HCT116 (cell line): Measurements from ENCODE around the gene TOR4A. TPM values are rescaled to one million over a fixed set of nuclear protein-coding genes. Genes with fewer than 3 reads are reported as not detected.
A peak's percentile ranks its signal among the peaks of the same experiment; 100 is the strongest.

ENCODE experiments used
- ATAC-seq: fragments of 200-7000 bp; cut with Tn5 transposase; 2 replicates; pipeline ENCODE4 v1.9.1; 2020; ENCODE audit warnings: mild to moderate bottlenecking, moderate library complexity
- BruUV-seq: library from RNA; stranded (reverse); fragments of 400-500 nt; replicated peaks from 2 replicates; lab custom pipeline; 2021; lab: Mats Ljungman, UMichigan
- CTCF ChIA-PET: fragments of 300-600 bp; sonication (Branson Sonifier 250); formaldehyde crosslinking; loops from one replicate; lab custom pipeline; 2021; ENCODE audit warnings: antibody characterized with exemption; lab: Charles Lee
- POLR2A ChIA-PET: fragments of 300-600, 350-600 bp; sonication (Branson Sonifier 250); formaldehyde crosslinking; loops from one replicate; lab custom pipeline; 2021; ENCODE audit warnings: antibody characterized with exemption; lab: Charles Lee
- RAD21 ChIA-PET, 2 experiments: fragments of 300-600 bp; sonication (Branson Sonifier 250); formaldehyde crosslinking; loops; one replicate each; lab custom pipeline; 2023; ENCODE audit warnings: low total read pairs in 2 of 2; ENCODE audit not compliant: uncharacterized antibody in 2 of 2, unreplicated experiment in 2 of 2, low non-redundant PET in 1 of 2; lab: Charles Lee
- DNase-seq: peaks from one replicate; pipeline ENCODE4 v3.0.0-alpha.2; 2010; ENCODE audit warnings: low read depth, low spot score
- H2AFZ ChIP-seq: fragments of 200-600 bp; shearing (Covaris generic), sonication (generic); 2 replicates; pipeline ENCODE4 v1.6.1; 2017; ENCODE audit warnings: low read depth, mixed run types, mixed read lengths, antibody characterized with exemption, low read length; ENCODE audit not compliant: poor library complexity, severe bottlenecking
- H3K27ac ChIP-seq: 2 replicates; pipeline ENCODE4 v1.5.1; 2012; ENCODE audit warnings: low read depth, low read length
- H3K27me3 ChIP-seq: fragments of 200-600 bp; sonication (generic); 2 replicates; pipeline ENCODE4 v1.6.1; 2016; ENCODE audit warnings: mixed run types, low read length, mixed read lengths; ENCODE audit not compliant: insufficient read depth
- H3K36me3 ChIP-seq, 2 experiments: fragments of 200-500 bp in 1 of 2; fragments of 200-600 bp in 1 of 2; sonication (Bioruptor generic) in 1 of 2; sonication (generic) in 1 of 2; 2 replicates each; pipeline versions ENCODE4 v1.5.1 to v1.6.1; 2014 to 2016; ENCODE audit warnings: low read length in 2 of 2, inconsistent platforms in 1 of 2, mixed read lengths in 1 of 2, mixed run types in 1 of 2; ENCODE audit not compliant: insufficient read depth in 2 of 2, control insufficient read depth in 1 of 2
- H3K4me1 ChIP-seq, 2 experiments: fragments of 200-600 bp in 1 of 2; sonication (generic) in 1 of 2; 2 replicates each; pipeline versions ENCODE4 v1.5.1 to v1.6.1; 2012 to 2017; ENCODE audit warnings: low read length in 2 of 2, inconsistent platforms in 1 of 2, mild to moderate bottlenecking in 1 of 2, mixed read lengths in 1 of 2, mixed run types in 1 of 2, moderate library complexity in 1 of 2; ENCODE audit not compliant: insufficient read depth in 2 of 2, control insufficient read depth in 1 of 2
- H3K4me2 ChIP-seq: fragments of 200-600 bp; sonication (generic); 2 replicates; pipeline ENCODE4 v1.6.1; 2017; ENCODE audit warnings: mixed run types, low read length, mixed read lengths
- H3K4me3 ChIP-seq, 2 experiments: fragments of 200-600 bp in 1 of 2; sonication (generic) in 1 of 2; replicated peaks in 1 of 2; 2 replicates each; pipeline ENCODE4 v1.5.1; 2011 to 2016; ENCODE audit warnings: low read length in 2 of 2, control low read depth in 1 of 2, low read depth in 1 of 2, mild to moderate bottlenecking in 1 of 2, mixed read lengths in 1 of 2, mixed run types in 1 of 2
- H3K79me2 ChIP-seq: fragments of 200-600 bp; sonication (generic); 2 replicates; pipeline ENCODE4 v1.6.1; 2017; ENCODE audit warnings: mild to moderate bottlenecking, mixed run types, low read length, moderate library complexity, mixed read lengths; ENCODE audit not compliant: insufficient read depth
- H3K9ac ChIP-seq: fragments of 200-600 bp; sonication (generic); 2 replicates; pipeline ENCODE4 v1.6.1; 2016; ENCODE audit warnings: low read length, mixed read lengths
- H3K9me2 ChIP-seq: fragments of 200-600 bp; sonication (generic), shearing (Covaris generic); 2 replicates; pipeline ENCODE4 v1.6.1; 2017; ENCODE audit warnings: mixed run types, mild to moderate bottlenecking, moderate library complexity; ENCODE audit not compliant: insufficient read depth
- H3K9me3 ChIP-seq, 2 experiments: fragments of 200-500 bp in 1 of 2; fragments of 200-600 bp in 1 of 2; sonication (Bioruptor generic) in 1 of 2; sonication (generic) in 1 of 2; 2 replicates each; pipeline ENCODE4 v1.6.1; 2014 to 2017; ENCODE audit warnings: low read length in 2 of 2, mixed read lengths in 2 of 2, inconsistent platforms in 1 of 2, low read depth in 1 of 2, mild to moderate bottlenecking in 1 of 2, mixed run types in 1 of 2, moderate library complexity in 1 of 2; ENCODE audit not compliant: control insufficient read depth in 1 of 2, insufficient read depth in 1 of 2
- H4K20me1 ChIP-seq: fragments of 200-600 bp; sonication (generic), shearing (Covaris generic); 2 replicates; pipeline ENCODE4 v1.6.1; 2017; ENCODE audit warnings: mixed run types, mild to moderate bottlenecking, moderate library complexity; ENCODE audit not compliant: insufficient read depth
- CBX3 ChIP-seq: IDR thresholded peaks from 2 replicates; pipeline ENCODE4 v1.6.1; 2012; ENCODE audit warnings: low read depth
- EZH2phosphoT487 ChIP-seq: fragments of 200-600 bp; IDR thresholded peaks from 2 replicates; pipeline ENCODE4 v1.6.1; 2018; ENCODE audit warnings: antibody characterized with exemption, borderline replicate concordance
- JUND ChIP-seq: IDR thresholded peaks from 2 replicates; pipeline ENCODE4 v1.6.1; 2012
- YY1 ChIP-seq: IDR thresholded peaks from 2 replicates; pipeline ENCODE4 v1.6.1; 2011; ENCODE audit warnings: low read length, low read depth, moderate library complexity, mild to moderate bottlenecking; ENCODE audit not compliant: insufficient replicate concordance; ENCODE audit errors: extremely low read depth
- intact Hi-C: fragments of 100-400 bp; cut with micrococcal nuclease; formaldehyde crosslinking; loops from 2 replicates; pipeline ENCODE4 v1.10.0; 2022
- total RNA-seq: library from RNA; stranded (reverse); gene quantifications from one replicate; pipeline ENCODE4 v1.2.1, GENCODE V29; 2021; ENCODE audit not compliant: unreplicated experiment
- TF ChIP-seq, protein P1 (sequence below): IDR thresholded peaks from 2 replicates; pipeline ENCODE4 v1.6.1; 2012; ENCODE audit warnings: low read depth
- TF ChIP-seq, protein P2 (sequence below), 3 experiments: fragments of 200-600 bp in 1 of 3; sonication (generic) in 1 of 3; IDR thresholded peaks in 2 of 3; conservative IDR thresholded peaks in 1 of 3; 2 replicates each; pipeline ENCODE4 v1.5.1; 2012 to 2017; ENCODE audit warnings: low read depth in 2 of 3, low read length in 2 of 3, antibody characterized with exemption in 1 of 3, borderline replicate concordance in 1 of 3, control low read depth in 1 of 3, mild to moderate bottlenecking in 1 of 3, mixed read lengths in 1 of 3, mixed run types in 1 of 3, moderate library complexity in 1 of 3; ENCODE audit not compliant: insufficient read depth in 1 of 3

Gene TOR4A
- total RNA-seq, 1 experiment from 2014 or later = 34.0 TPM

DNA sequence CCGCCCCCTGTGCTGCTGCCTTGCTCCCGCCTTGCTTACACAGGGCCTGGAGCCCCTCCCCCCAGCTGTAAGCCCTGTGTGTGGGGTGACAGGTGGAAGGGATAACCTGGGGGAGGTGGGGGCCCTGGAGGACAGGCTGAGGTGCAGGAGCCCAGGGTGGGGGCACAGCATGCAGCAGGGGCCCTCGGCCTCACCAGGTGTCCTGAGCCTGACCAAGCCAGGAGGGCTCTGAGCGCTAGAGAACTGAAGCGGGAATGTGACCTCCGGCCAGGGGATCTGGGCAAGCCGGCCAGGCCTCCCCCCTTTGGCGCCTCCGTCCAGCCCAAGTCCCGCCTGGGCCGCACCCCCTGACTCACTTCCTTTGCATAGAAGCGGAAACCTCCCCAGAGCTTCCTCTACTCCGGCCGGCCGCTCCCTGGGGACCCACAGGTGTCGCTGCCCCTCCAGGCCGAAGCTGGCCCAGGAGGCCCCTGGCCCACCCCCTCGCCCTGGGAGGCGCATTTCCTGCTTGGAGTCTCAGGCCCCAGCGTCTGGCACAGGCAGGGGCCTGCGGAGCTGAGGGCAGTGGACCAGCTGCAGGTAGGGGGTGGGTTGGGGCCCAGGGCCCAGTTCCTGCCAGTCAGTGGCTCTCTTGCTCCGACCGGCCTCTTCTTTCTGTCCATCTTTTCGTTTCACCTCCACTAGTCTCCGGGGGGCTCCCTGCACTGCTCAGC, at the start of gene TOR4A (continued):
- TF ChIP-seq, protein P1, sequence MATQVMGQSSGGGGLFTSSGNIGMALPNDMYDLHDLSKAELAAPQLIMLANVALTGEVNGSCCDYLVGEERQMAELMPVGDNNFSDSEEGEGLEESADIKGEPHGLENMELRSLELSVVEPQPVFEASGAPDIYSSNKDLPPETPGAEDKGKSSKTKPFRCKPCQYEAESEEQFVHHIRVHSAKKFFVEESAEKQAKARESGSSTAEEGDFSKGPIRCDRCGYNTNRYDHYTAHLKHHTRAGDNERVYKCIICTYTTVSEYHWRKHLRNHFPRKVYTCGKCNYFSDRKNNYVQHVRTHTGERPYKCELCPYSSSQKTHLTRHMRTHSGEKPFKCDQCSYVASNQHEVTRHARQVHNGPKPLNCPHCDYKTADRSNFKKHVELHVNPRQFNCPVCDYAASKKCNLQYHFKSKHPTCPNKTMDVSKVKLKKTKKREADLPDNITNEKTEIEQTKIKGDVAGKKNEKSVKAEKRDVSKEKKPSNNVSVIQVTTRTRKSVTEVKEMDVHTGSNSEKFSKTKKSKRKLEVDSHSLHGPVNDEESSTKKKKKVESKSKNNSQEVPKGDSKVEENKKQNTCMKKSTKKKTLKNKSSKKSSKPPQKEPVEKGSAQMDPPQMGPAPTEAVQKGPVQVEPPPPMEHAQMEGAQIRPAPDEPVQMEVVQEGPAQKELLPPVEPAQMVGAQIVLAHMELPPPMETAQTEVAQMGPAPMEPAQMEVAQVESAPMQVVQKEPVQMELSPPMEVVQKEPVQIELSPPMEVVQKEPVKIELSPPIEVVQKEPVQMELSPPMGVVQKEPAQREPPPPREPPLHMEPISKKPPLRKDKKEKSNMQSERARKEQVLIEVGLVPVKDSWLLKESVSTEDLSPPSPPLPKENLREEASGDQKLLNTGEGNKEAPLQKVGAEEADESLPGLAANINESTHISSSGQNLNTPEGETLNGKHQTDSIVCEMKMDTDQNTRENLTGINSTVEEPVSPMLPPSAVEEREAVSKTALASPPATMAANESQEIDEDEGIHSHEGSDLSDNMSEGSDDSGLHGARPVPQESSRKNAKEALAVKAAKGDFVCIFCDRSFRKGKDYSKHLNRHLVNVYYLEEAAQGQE = no peak
- peak; percentile 9 for TF ChIP-seq YY1
- TF ChIP-seq CBX3 = no peak
- TF ChIP-seq, all 23 proteins: peak for 5

DNA sequence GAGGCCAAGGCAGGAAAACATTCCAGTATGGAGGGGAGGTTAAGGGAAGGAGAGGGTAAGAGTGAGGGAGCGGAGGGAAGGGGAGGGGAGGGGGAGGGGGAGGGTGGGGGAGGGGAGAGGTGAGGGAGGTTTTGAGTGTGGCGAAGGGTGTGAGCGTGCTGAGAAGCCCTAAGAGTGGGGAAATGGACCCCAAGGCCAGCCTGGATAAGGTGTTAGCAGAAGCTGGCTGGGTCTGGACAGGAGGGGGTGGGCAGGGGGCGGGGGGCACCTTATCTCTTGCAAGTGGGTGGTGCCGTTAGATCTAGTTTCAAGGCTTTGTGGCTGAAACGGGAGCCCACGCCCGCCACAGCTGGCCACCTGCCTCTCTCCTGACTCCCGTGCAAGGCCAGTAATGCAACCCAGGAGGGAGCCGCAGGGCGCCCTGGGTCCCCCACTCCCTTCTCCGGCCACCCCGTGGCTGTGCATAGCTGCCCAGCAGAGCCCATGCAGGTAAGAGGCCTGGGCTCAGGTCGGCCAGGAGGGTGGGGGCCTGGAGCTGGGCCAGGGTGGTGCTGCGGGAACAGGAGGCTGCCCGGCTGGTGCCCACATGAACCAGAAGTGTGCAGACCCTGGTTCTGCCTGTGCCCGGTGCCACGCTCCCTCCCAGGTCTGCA, 49.5 kb upstream of the TOR4A start:
- Histone ChIP-seq H3K36me3 (no peaks in the 10 kb centered on the region), H3K79me2 (no peaks in the 10 kb centered on the region), H4K20me1 (no peaks in the 10 kb centered on the region), H3K4me1 (peaks cover 44 to 61% of the 10 kb centered on the region in 2 experiments), H3K9me3 (no peaks in the 10 kb centered on the region), H2AFZ (no peak overlapping the region), H3K9me2 (no peaks in the 10 kb centered on the region), H3K4me2 (peak overlapping the region; percentile 99), H3K9ac (peak overlapping the region; percentile 97; the same call in 1 of the 2 replicates), H3K27ac (peak overlapping the region; percentile 88), H3K4me3 (peak overlapping the region in 1 of 2 experiments; percentile 48; a peak in 3 of 4 replicates), H3K27me3 (no peaks in the 10 kb centered on the region)
- ATAC-seq (no peak), DNase-seq (no peak)
- RAD21 ChIA-PET = interaction anchor here (0.6 to 1.9 kb wide), 8 partner anchors 14 to 181 kb away, joined by 3 to 9 read pairs (median 4); partner anchors contain the start of genes ANAPC2 (in 2 of the 2) and SSNA1 (in 2 of the 2)
- CTCF ChIA-PET = interaction anchor here (0.6 to 4.7 kb wide), 18 partner anchors 9 to 199 kb away, joined by 3 to 43 read pairs (median 6); partner anchors contain the start of genes ANAPC2, LRRC26, SAPCD2 and SSNA1
- POLR2A ChIA-PET = interaction anchor here (0.9 to 2.5 kb wide), 7 partner anchors 9 to 98 kb away, joined by 3 to 16 read pairs (median 3); partner anchors contain the start of genes ANAPC2, SSNA1, TPRN and TUBB4B
- BruUV-seq = no TSS peak
- intact Hi-C loops = loop anchor here (1.0 to 10.0 kb wide), 4 partner anchors 41 to 443 kb away; partner anchors contain the start of genes ANAPC2, NPDC1 and SSNA1
- TF ChIP-seq, protein P2, sequence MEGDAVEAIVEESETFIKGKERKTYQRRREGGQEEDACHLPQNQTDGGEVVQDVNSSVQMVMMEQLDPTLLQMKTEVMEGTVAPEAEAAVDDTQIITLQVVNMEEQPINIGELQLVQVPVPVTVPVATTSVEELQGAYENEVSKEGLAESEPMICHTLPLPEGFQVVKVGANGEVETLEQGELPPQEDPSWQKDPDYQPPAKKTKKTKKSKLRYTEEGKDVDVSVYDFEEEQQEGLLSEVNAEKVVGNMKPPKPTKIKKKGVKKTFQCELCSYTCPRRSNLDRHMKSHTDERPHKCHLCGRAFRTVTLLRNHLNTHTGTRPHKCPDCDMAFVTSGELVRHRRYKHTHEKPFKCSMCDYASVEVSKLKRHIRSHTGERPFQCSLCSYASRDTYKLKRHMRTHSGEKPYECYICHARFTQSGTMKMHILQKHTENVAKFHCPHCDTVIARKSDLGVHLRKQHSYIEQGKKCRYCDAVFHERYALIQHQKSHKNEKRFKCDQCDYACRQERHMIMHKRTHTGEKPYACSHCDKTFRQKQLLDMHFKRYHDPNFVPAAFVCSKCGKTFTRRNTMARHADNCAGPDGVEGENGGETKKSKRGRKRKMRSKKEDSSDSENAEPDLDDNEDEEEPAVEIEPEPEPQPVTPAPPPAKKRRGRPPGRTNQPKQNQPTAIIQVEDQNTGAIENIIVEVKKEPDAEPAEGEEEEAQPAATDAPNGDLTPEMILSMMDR (IDR thresholded peaks at IDR 0.05 in 2 of 3, conservative IDR thresholded peaks at IDR 0.05 in 1 of 3; ENCODE audit: borderline replicate concordance in 1 of 3, insufficient read depth in 1 of 3, low read depth in 2 of 3, low read length in 2 of 3) = no peak
- TF ChIP-seq EZH2phosphoT487 = no peak
- no peak for TF ChIP-seq JUND
